K562 (cell line): ENCODE measurements around the gene SLC22A15. TPM values are rescaled to one million over a fixed set of nuclear protein-coding genes. Genes with fewer than 3 reads are reported as not detected.
"Not testable (repeated sequence)": the region's sequence is repeated elsewhere in the genome, so short reads cannot be mapped to it uniquely, and the experiment has no call there.

ENCODE experiments used
- ATAC-seq: fragments of 200-7000 bp; cut with Tn5 transposase; 3 replicates; pipeline ENCODE4 v1.9.1; 2020; ENCODE audit warnings: moderate library complexity
- BruUV-seq: library from RNA; stranded (reverse); fragments of 400-500 nt; replicated peaks from 2 replicates; lab custom pipeline; 2021; lab: Mats Ljungman, UMichigan
- CTCF ChIA-PET: fragments of 300-600 bp; formaldehyde crosslinking; extraction: SDS; loops from one replicate; lab custom pipeline; 2021; ENCODE audit warnings: low intra/inter-chr PET ratio; lab: Yijun Ruan, JAX
- POLR2A ChIA-PET: fragments of 300-600, 350-650 bp; sonication (Branson Sonifier 250); formaldehyde crosslinking; extraction: SDS; loops from one replicate; lab custom pipeline; 2021; ENCODE audit warnings: antibody characterized with exemption, inconsistent platforms; lab: Yijun Ruan, JAX
- DNase-seq, 4 experiments: peaks; one replicate each; pipeline versions ENCODE4 v3.0.0 to v3.0.0-alpha.2; 2011 to 2018; ENCODE audit warnings: low spot score in 3 of 4, mixed read lengths in 3 of 4; ENCODE audit errors: extremely low read depth in 1 of 4
- FAIRE-seq: peaks from 2 replicates; lab custom pipeline; 2011; peaks lifted over from hg19 to GRCh38; lab: Jason Lieb, UNC
- H2AFZ ChIP-seq: 2 replicates; pipeline ENCODE4 v1.6.0; 2011; ENCODE audit warnings: low read depth, low read length, control low read depth, inconsistent platforms
- H3K27ac ChIP-seq: fragments of 200-600 bp; 3 replicates; pipeline ENCODE4 v1.8.0; 2011; ENCODE audit warnings: low read depth, mild to moderate bottlenecking, control low read depth, inconsistent platforms, low read length, moderate library complexity, mixed read lengths; ENCODE audit errors: extremely low read depth
- H3K27me3 ChIP-seq, 2 experiments: fragments of 300-600 bp in 1 of 2; 2 replicates in 1 of 2; 3 replicates in 1 of 2; pipeline versions ENCODE4 v1.6.0 to v1.8.0; 2011; ENCODE audit warnings: inconsistent platforms in 2 of 2, low read length in 2 of 2, mild to moderate bottlenecking in 1 of 2, mixed read lengths in 1 of 2, moderate library complexity in 1 of 2; ENCODE audit not compliant: control insufficient read depth in 2 of 2, insufficient read depth in 2 of 2
- H3K36me3 ChIP-seq: fragments of 300-600 bp; 3 replicates; pipeline ENCODE4 v1.8.0; 2011; ENCODE audit warnings: mild to moderate bottlenecking, low read length, inconsistent platforms; ENCODE audit not compliant: control insufficient read depth, insufficient read depth
- H3K4me1 ChIP-seq, 2 experiments: fragments of 200-600 bp in 1 of 2; replicated peaks in 1 of 2; 2 replicates in 1 of 2; 3 replicates in 1 of 2; pipeline versions ENCODE4 v1.5.1 to v1.8.0; 2011; ENCODE audit warnings: inconsistent platforms in 2 of 2, low read length in 2 of 2, mild to moderate bottlenecking in 1 of 2, mixed read lengths in 1 of 2, moderate library complexity in 1 of 2; ENCODE audit not compliant: control insufficient read depth in 2 of 2, insufficient read depth in 2 of 2
- H3K4me2 ChIP-seq: 2 replicates; pipeline ENCODE4 v1.6.1; 2011; ENCODE audit warnings: low read length, control low read depth, inconsistent platforms, mixed read lengths; ENCODE audit not compliant: insufficient read depth
- H3K4me3 ChIP-seq: fragments of 200-600 bp; sonication (generic), shearing (Covaris generic); 2 replicates; pipeline ENCODE4 v1.5.1; 2016; ENCODE audit warnings: control low read depth, inconsistent platforms
- H3K79me2 ChIP-seq: fragments of 200-600 bp; 3 replicates; pipeline ENCODE4 v1.8.0; 2011; ENCODE audit warnings: low read length, inconsistent platforms; ENCODE audit not compliant: control insufficient read depth, insufficient read depth
- H3K9ac ChIP-seq, 2 experiments: 2 replicates each; pipeline versions ENCODE4 v1.6.0 to v1.6.1; 2011; ENCODE audit warnings: low read depth in 2 of 2, low read length in 2 of 2, control low read depth in 1 of 2, inconsistent platforms in 1 of 2, mild to moderate bottlenecking in 1 of 2, mixed read lengths in 1 of 2; ENCODE audit not compliant: insufficient read depth in 1 of 2
- H3K9me1 ChIP-seq: one replicate; pipeline ENCODE4 v1.6.0; 2011; ENCODE audit warnings: inconsistent platforms, mild to moderate bottlenecking, low read length, moderate library complexity; ENCODE audit not compliant: control insufficient read depth, insufficient read depth
- H3K9me3 ChIP-seq: replicated peaks from 2 replicates; pipeline ENCODE4 v1.5.1; 2011; ENCODE audit warnings: low read depth, low read length, inconsistent platforms; ENCODE audit not compliant: control insufficient read depth, insufficient read depth
- H4K20me1 ChIP-seq: replicated peaks from 2 replicates; pipeline ENCODE4 v1.6.1; 2011; ENCODE audit warnings: low read length, inconsistent platforms, mixed read lengths; ENCODE audit not compliant: control insufficient read depth, insufficient read depth
- L3MBTL2 ChIP-seq: fragments of 450-650 bp; IDR thresholded peaks from 2 replicates; pipeline ENCODE4 v1.6.1; 2016; ENCODE audit warnings: mild to moderate bottlenecking, moderate library complexity
- RAD21 ChIP-seq, 2 experiments: fragments of 250-450 bp in 1 of 2; fragments of 450-650 bp in 1 of 2; sonication (Bioruptor Pico) in 1 of 2; formaldehyde crosslinking in 1 of 2; IDR thresholded peaks in 1 of 2; conservative IDR thresholded peaks in 1 of 2; 2 replicates each; pipeline versions ENCODE4 v1.4.0 to v1.8.0; 2020 to 2022; ENCODE audit warnings: mild to moderate bottlenecking in 2 of 2, moderate library complexity in 1 of 2
- XRCC5 ChIP-seq: fragments of 200-400 bp; formaldehyde crosslinking; IDR thresholded peaks from 2 replicates; pipeline ENCODE4 v1.6.1; 2017; ENCODE audit warnings: low read depth, mild to moderate bottlenecking, low read length
- YY1 ChIP-seq, 3 experiments: IDR thresholded peaks; 2 replicates each; pipeline ENCODE4 v1.6.1; 2011; ENCODE audit warnings: low read length in 2 of 3, mild to moderate bottlenecking in 2 of 3, moderate library complexity in 2 of 3, borderline replicate concordance in 1 of 3, control low read depth in 1 of 3, low read depth in 1 of 3; ENCODE audit not compliant: insufficient read depth in 3 of 3, insufficient replicate concordance in 2 of 3, control insufficient read depth in 1 of 3, insufficient read length in 1 of 3; ENCODE audit errors: extremely low read depth in 1 of 3
- WGBS: fragments of 100-300 bp; shearing (Covaris generic); methylation state at CpG from one replicate; pipeline ENCODE4 v1.1.6; 2016; ENCODE audit warnings: low coverage, mixed read lengths; ENCODE audit not compliant: insufficient coverage; ENCODE audit errors: missing lambda C conversion rate; 5-methylcytosine and 5-hydroxymethylcytosine counted together
- in situ Hi-C: fragments of 300-500 bp; cut with MboI; formaldehyde crosslinking; loops from 4 replicates; pipeline ENCODE4 v1.15.0; 2018; ENCODE audit warnings: inconsistent platforms, mixed read lengths
- intact Hi-C: fragments of 100-400 bp; cut with micrococcal nuclease; formaldehyde crosslinking; loops from 2 replicates; pipeline ENCODE4 v1.14.2; 2022
- polyA plus RNA-seq, 8 experiments: library from polyadenylated mRNA; depleted of rRNA in 4 of 8; stranded (reverse) in 5 of 8; unstranded in 3 of 8; fragments of >200 nt; fragmentation: Nextera tagmentation in 2 of 8; fragmentation: Illumina TruSeq in 1 of 8; extraction: Ambion mirVana in 2 of 8; extraction: Trizol in 1 of 8; gene quantifications; 2 replicates each; pipeline versions ENCODE4 v1.2.1 to v1.2.3, GENCODE V29; 2011 to 2014; ENCODE audit warnings: inconsistent platforms in 1 of 8, missing spikeins in 1 of 8
- total RNA-seq, 7 experiments: library from RNA; depleted of rRNA in 6 of 7; stranded (reverse); fragments of >200 nt in 6 of 7; fragmentation: Illumina TruSeq in 2 of 7; extraction: Trizol in 2 of 7; gene quantifications; 2 replicates each; pipeline versions ENCODE4 v1.2.1 to v1.2.3, GENCODE V29; 2011 to 2021; ENCODE audit warnings: low replicate concordance in 1 of 7

SLC22A15 gene
- total and polyA plus RNA-seq, 9 of the 15 experiments (the other 6 are each of a cell fraction or from before 2014, with no cell fraction given): 0.24 to 2.7 (median 1.2) TPM

DNA sequence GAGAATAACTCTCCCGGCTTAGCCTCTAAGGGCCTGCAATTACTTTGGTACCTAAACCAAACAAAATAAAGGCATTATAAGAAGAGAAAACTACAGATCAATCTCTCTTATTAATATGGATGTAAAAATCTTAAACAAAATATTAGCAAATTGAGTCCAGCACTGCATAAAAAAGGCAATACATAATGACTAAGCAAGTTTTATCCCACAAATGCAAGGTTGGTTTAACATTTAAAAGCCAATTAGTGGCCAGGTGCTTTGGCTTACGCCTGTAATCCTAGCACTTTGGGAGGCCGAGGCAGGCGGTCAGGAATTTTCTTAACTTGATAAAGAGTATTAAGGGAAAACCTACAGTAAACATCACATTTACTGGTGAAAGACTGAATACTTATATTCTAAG is 67.8 kb downstream of the SLC22A15 start (continued):
- no peak for TF ChIP-seq RAD21 (CRISPR knock-in tag; conservative IDR thresholded peaks at IDR 0.05 in 1 of 2, IDR thresholded peaks at IDR 0.05 in 1 of 2)
- no peak for TF ChIP-seq XRCC5
- TF ChIP-seq, all 486 proteins: peak for 4

DNA sequence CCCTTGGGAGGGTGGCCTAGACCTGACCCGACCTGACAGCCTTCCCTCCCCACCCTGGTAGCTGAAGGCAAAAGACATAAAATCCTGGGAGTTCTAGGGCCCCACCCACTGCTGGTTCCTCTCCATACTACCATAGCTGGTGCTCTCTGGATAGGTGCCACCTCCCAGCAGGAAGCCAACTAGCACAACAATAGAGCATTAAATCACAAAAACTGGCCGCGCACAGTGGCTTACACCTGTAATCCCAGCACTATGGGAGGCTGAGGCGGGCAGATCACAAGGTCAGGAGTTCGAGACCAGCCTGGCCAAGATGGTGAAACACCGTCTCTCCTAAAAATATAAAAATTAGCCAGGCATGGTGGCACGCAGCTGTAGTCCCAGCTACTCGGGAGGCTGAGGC is 70.6 kb downstream of the SLC22A15 start:
- H3K9me1 ChIP-seq, DNase-seq, POLR2A ChIA-PET, H3K27ac ChIP-seq, FAIRE-seq, H3K4me3 ChIP-seq, H4K20me1 ChIP-seq, BruUV-seq, H3K9me3 ChIP-seq, H3K4me2 ChIP-seq, intact Hi-C loops, H3K4me1 ChIP-seq, H3K79me2 ChIP-seq, CTCF ChIA-PET, H3K36me3 ChIP-seq, in situ Hi-C loops, H3K27me3 ChIP-seq, H2AFZ ChIP-seq, ATAC-seq, H3K9ac ChIP-seq: not testable (repeated sequence)
- 7% methylated on average over 8 of the region's 8 CpGs for WGBS

DNA sequence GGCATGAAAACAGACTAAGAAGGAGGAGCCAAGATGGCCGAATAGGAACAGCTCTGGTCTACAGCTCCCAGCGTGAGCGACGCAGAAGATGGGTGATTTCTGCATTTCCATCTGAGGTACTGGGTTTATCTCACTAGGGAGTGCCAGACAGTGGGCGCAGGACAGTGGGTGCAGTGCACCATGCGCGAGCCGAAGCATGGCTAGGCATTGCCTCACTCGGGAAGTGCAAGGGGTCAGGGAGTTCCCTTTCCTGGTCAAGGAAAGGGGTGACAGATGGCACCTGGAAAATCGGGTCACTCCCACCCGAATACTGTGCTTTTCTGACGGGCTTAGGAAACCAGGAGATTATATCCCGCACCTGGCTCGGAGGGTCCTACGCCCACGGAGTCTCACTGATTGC is 75.6 kb downstream of the SLC22A15 start:
- peak overlapping the region; percentile 75 for H2AFZ ChIP-seq
- H3K4me1 ChIP-seq, H3K27me3 ChIP-seq, intact Hi-C loops, H3K36me3 ChIP-seq, H4K20me1 ChIP-seq, H3K9me3 ChIP-seq, H3K9ac ChIP-seq, H3K79me2 ChIP-seq, H3K9me1 ChIP-seq, in situ Hi-C loops, BruUV-seq, ATAC-seq, DNase-seq, H3K27ac ChIP-seq: not testable (repeated sequence)
- WGBS: 5% methylated on average over 15 of the region's 16 CpGs
- peak overlapping the region; percentile 35; the same call in 1 of the 2 replicates for H3K4me2 ChIP-seq
- TF ChIP-seq YY1 (IDR thresholded peaks at IDR 0.05; ENCODE audit: borderline replicate concordance in 1 of 3, control insufficient read depth in 1 of 3, extremely low read depth in 1 of 3, insufficient read depth in 3 of 3, insufficient read length in 1 of 3, insufficient replicate concordance in 2 of 3, low read depth in 1 of 3, low read length in 2 of 3) (peak in 1 of 3 experiments; percentile 29), L3MBTL2 (0 out of 2 replicates have a peak, but pooled peaks have one; percentile 1)
- TF ChIP-seq, all 486 proteins: peak for 2; not testable (repeated sequence) for 484
- FAIRE-seq, CTCF ChIA-PET: not testable (repeated sequence)
- peak overlapping the region; percentile 30 for H3K4me3 ChIP-seq
- POLR2A ChIA-PET: interaction anchor here (1.9 kb wide), 1 partner anchor 11 kb away, joined by 6 read pairs; no protein-coding TSS in a partner anchor
